Stimulated activated CD4-positive, alpha-beta T cell treated with anti-CD3 and anti-CD28 coated beads, Interleukin-15, amount 100 ng/mL, for 1 hour (primary cell): ENCODE measurements around the gene TTLL4.

ENCODE experiments used
- DNase-seq, 2 donors: peaks; one replicate each; pipeline ENCODE4 v3.0.0-alpha.2; 2020; ENCODE audit warnings: low read depth in 1 of 2, low spot score in 1 of 2

TTLL4 gene

DNA sequence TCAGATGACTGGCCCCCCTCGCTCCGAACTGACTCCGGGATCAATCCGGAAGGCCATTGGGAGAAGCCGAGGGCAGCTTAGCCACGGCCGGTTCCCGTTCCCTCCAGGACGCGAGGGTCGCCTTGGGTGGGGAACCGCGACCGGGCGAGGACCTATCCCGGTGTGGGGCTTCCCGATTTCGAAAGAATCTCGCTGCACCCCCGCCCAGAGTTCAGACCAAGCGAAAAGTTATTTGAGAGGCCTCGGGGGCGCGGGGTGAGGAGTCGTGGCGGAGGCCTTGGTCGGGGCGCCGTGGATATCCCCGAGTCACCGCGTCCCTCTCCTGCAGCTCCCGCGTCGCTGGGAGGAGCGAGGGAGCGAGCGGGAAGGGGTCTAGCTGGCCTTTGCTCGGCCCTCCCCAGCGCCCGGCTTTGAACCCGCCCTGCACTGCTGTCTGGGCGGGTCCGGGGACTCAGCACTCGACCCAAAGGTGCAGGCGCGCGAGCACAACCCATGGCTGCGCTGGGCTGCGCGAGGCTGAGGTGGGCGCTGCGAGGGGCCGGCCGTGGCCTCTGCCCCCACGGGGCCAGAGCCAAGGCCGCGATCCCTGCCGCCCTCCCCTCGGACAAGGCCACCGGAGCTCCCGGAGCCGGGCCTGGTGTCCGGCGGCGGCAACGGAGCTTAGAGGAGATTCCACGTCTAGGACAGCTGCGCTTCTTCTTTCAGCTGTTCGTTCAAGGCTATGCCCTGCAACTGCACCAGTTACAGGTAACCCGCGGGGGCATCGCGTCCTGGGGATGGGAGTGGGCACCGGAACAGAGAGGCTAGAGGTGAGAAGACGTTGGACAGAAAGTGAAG is 71.3 kb downstream of the TTLL4 start, which contains the start of gene CYP27A1:
Gene CYP27A1 (plus strand): TSS at position 457 of the 837 bp plus-strand sequence. CDS start 36 bp downstream, at position 493.
- DNase-seq, result no peak

- DNase-seq, result no peak
Observed at GRCh38 chr2:218782528-218782844, 71.9 kb downstream of the TTLL4 start.

DNA sequence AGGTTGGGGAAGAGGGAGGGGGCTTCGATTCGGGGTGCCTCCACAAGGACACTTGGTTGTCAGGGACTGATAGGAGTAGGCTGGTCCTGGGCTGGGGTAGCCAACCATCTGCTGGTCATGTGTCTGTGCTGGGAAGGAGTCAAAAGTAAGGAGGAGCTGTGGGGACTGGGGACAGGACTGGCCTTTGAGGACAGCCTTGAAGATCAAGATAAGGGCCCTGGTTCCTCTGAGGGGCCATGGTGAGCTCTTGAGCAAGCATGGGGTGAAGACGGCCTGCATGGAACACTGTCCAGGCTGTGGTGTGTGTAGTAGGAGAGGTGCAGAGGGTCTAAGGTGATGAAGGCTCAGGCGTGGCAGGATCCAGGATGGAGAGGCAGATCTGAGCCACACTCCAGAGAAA is 73.1 kb downstream of the TTLL4 start:
- no peak for DNase-seq

GRCh38 chr2:218785103-218785502 is 74.5 kb downstream of the TTLL4 start:
- DNase-seq, result no peak

DNA sequence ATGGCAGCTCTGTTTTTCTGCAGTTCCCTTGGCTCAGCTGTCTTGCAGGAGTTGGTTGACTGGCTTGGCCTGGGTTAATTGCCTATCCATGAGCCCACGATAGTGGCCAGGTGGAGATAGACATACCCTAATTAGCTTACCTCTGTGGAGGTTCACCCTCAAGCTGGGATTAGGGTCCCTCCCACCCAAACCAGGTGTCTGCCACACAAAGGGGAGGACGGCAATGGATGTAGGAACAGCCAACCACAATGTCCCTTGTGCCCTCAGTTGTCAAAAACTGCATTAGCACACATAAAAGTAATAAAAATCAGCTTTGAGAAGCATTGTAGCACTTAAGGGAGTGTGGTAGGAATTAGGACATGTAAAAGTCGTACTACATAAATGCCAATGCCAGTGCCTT is 75.5 kb downstream of the TTLL4 start:
- DNase-seq, result no peak

GRCh38 chr2:218788529-218789255 is 78.1 kb downstream of the TTLL4 start:
- no peak for DNase-seq

DNA sequence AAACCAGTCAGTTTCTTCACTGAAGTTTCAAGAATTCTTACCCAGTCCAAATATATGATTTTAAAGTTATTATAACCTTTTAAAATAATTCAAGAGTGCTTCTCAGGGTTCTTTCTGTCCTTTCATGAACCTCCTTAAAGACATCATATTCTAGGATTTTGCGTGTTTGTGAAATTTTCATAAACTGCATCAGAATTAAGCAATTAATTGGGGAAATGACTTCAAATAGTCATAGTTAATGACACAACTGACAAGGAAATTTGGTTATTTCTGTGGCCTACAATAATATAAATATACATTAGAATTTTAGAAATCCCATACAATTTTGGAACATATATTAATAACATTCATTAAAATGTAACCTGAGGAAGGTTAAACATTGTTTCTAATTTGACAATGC is 81.8 kb downstream of the TTLL4 start:
- DNase-seq, result no peak

DNA sequence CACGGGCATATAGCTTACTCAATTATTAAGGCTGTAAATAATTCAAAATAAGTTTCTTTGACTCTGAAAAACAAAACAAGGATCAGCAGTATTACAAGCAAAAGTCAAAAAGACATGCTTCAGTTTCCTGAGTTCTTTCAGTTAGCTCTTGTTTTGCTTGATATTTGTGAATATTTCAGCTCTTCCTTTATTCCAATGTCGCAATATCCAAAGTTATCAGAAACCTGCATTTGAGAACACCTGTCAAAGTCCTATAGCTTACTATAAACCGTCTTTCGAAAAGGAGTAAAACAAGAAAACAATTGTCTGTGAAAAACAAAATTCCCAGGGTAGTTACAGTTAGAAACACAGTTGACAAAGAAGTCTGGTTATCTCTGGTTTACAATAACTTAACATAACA is 86.1 kb downstream of the TTLL4 start:
- DNase-seq, result no peak

GRCh38 chr2:218798767-218799504 is 88.3 kb downstream of the TTLL4 start:
- DNase-seq, result no peak

- DNase-seq, result no peak
Observed at GRCh38 chr2:218799990-218800389, 89.4 kb downstream of the TTLL4 start.

GRCh38 chr2:218802386-218802994 is 91.9 kb downstream of the TTLL4 start:
- no peak for DNase-seq

- DNase-seq, result no peak
Observed at GRCh38 chr2:218804817-218805216, 94.2 kb downstream of the TTLL4 start.
